Astrocyte (in vitro differentiated cells and primary cell): Measurements from ENCODE around the gene ORAI3. TPM values are rescaled to one million over a fixed set of nuclear protein-coding genes. Genes with fewer than 3 reads are reported as not detected.

Source experiments
- DNase-seq: peaks from one replicate; pipeline ENCODE4 v3.0.0-alpha.2; 2010; ENCODE audit warnings: low read depth
- FAIRE-seq: peaks from 2 replicates; lab custom pipeline; 2011; peaks lifted over from hg19 to GRCh38; lab: Jason Lieb, UNC
- H2AFZ ChIP-seq: 2 replicates; pipeline ENCODE4 v1.6.0; 2012; ENCODE audit warnings: low read depth, low read length, inconsistent platforms
- H3K27ac ChIP-seq: 2 replicates; pipeline ENCODE4 v1.5.1; 2011; ENCODE audit warnings: low read depth, low read length, inconsistent platforms
- H3K27me3 ChIP-seq: 2 replicates; pipeline ENCODE4 v1.6.0; 2011; ENCODE audit warnings: low read length, inconsistent platforms; ENCODE audit not compliant: insufficient read depth
- H3K36me3 ChIP-seq: 2 replicates; pipeline ENCODE4 v1.5.1; 2011; ENCODE audit warnings: low read length, inconsistent platforms; ENCODE audit not compliant: insufficient read depth
- H3K4me1 ChIP-seq: 2 replicates; pipeline ENCODE4 v1.5.1; 2011; ENCODE audit warnings: low read length, inconsistent platforms; ENCODE audit not compliant: insufficient read depth
- H3K4me2 ChIP-seq: 2 replicates; pipeline ENCODE4 v1.6.0; 2012; ENCODE audit warnings: low read length, inconsistent platforms
- H3K4me3 ChIP-seq: 2 replicates; pipeline ENCODE4 v1.5.1; 2011; ENCODE audit warnings: low read depth, mild to moderate bottlenecking, low read length, inconsistent platforms; ENCODE audit not compliant: insufficient read depth
- H3K79me2 ChIP-seq: 2 replicates; pipeline ENCODE4 v1.6.0; 2012; ENCODE audit warnings: mild to moderate bottlenecking, low read length, inconsistent platforms; ENCODE audit not compliant: insufficient read depth
- H3K9ac ChIP-seq: 2 replicates; pipeline ENCODE4 v1.6.0; 2012; ENCODE audit warnings: mild to moderate bottlenecking, low read length, inconsistent platforms
- H3K9me3 ChIP-seq: 2 replicates; pipeline ENCODE4 v1.5.1; 2012; ENCODE audit warnings: low read depth, mild to moderate bottlenecking, low read length, inconsistent platforms; ENCODE audit not compliant: insufficient read depth
- H4K20me1 ChIP-seq: 2 replicates; pipeline ENCODE4 v1.6.0; 2012; ENCODE audit warnings: low read length, inconsistent platforms; ENCODE audit not compliant: insufficient read depth
- H3K27ac Mint-ChIP-seq: one replicate; pipeline ENCODE4 v1.8.0; 2021; ENCODE audit warnings: mild to moderate bottlenecking, mixed read lengths; ENCODE audit not compliant: unreplicated experiment
- H3K27me3 Mint-ChIP-seq: one replicate; pipeline ENCODE4 v1.8.0; 2021; ENCODE audit warnings: low read depth, mixed read lengths; ENCODE audit not compliant: unreplicated experiment
- H3K36me3 Mint-ChIP-seq: one replicate; pipeline ENCODE4 v1.8.0; 2021; ENCODE audit warnings: low read depth, mixed read lengths; ENCODE audit not compliant: unreplicated experiment
- H3K4me1 Mint-ChIP-seq: one replicate; pipeline ENCODE4 v1.8.0; 2021; ENCODE audit warnings: low read depth, mixed read lengths; ENCODE audit not compliant: unreplicated experiment
- H3K4me3 Mint-ChIP-seq: one replicate; pipeline ENCODE4 v1.8.0; 2021; ENCODE audit warnings: mild to moderate bottlenecking, moderate library complexity, mixed read lengths; ENCODE audit not compliant: unreplicated experiment
- H3K9me3 Mint-ChIP-seq: one replicate; pipeline ENCODE4 v1.8.0; 2021; ENCODE audit warnings: mild to moderate bottlenecking, mixed read lengths; ENCODE audit not compliant: unreplicated experiment
- CTCF ChIP-seq: IDR thresholded peaks from 2 replicates; pipeline ENCODE4 v1.5.1; 2011; ENCODE audit warnings: low read depth, mild to moderate bottlenecking, inconsistent platforms, low read length, moderate library complexity; ENCODE audit not compliant: insufficient read depth
- EZH2 ChIP-seq: IDR thresholded peaks from 2 replicates; pipeline ENCODE4 v1.6.1; 2012; ENCODE audit warnings: mild to moderate bottlenecking, low read length, inconsistent platforms; ENCODE audit not compliant: insufficient read depth
- total RNA-seq: library from RNA; stranded (reverse); gene quantifications from 2 replicates; pipeline ENCODE4 v1.2.1, GENCODE V29; 2021

ORAI3 gene
- total RNA-seq, 1 donor from 2014 or later: 21.1 TPM

- H3K27me3 Mint-ChIP-seq: no peaks in the 10 kb centered on the region
- H3K4me3 Mint-ChIP-seq: no peak overlapping the region
- H2AFZ ChIP-seq: no peak overlapping the region
- peaks cover 43% of the 10 kb centered on the region for H3K36me3 ChIP-seq
- TF ChIP-seq CTCF (no peak), EZH2 (no peak)
- H3K9me3 ChIP-seq: no peaks in the 10 kb centered on the region
- H3K9me3 Mint-ChIP-seq: no peaks in the 10 kb centered on the region
- peaks cover 21% of the 10 kb centered on the region for H4K20me1 ChIP-seq
- no peak for DNase-seq
- H3K4me2 ChIP-seq: no peak overlapping the region
- H3K4me1 ChIP-seq: no peaks in the 10 kb centered on the region
- H3K79me2 ChIP-seq: peaks cover 12% of the 10 kb centered on the region
- no peak for FAIRE-seq
- no peak overlapping the region for H3K27ac Mint-ChIP-seq
- H3K27me3 ChIP-seq: no peaks in the 10 kb centered on the region
- H3K4me3 ChIP-seq: no peak overlapping the region
- peaks cover 22% of the 10 kb centered on the region for H3K36me3 Mint-ChIP-seq
- H3K27ac ChIP-seq: no peak overlapping the region
- no peak overlapping the region for H3K9ac ChIP-seq
- H3K4me1 Mint-ChIP-seq: peaks cover 1% of the 10 kb centered on the region
These were observed 15.8 kb downstream of the ORAI3 start for GRCh38 chr16:30964574-30965226.

- H3K27ac ChIP-seq: no peak overlapping the region
- peaks cover 24% of the 10 kb centered on the region for H3K36me3 Mint-ChIP-seq
- H3K36me3 ChIP-seq: peaks cover 41% of the 10 kb centered on the region
- H3K9ac ChIP-seq: no peak overlapping the region
- no peaks in the 10 kb centered on the region for H3K27me3 Mint-ChIP-seq
- no peak for FAIRE-seq
- H2AFZ ChIP-seq: no peak overlapping the region
- TF ChIP-seq CTCF (no peak), EZH2 (no peak)
- H3K9me3 Mint-ChIP-seq: no peaks in the 10 kb centered on the region
- peaks cover 1% of the 10 kb centered on the region for H3K4me1 Mint-ChIP-seq
- H3K4me3 Mint-ChIP-seq: no peak overlapping the region
- H3K79me2 ChIP-seq: peaks cover 4% of the 10 kb centered on the region
- H3K27ac Mint-ChIP-seq: no peak overlapping the region
- no peak overlapping the region for H3K4me3 ChIP-seq
- H4K20me1 ChIP-seq: peaks cover 13% of the 10 kb centered on the region
- no peak overlapping the region for H3K4me2 ChIP-seq
- no peaks in the 10 kb centered on the region for H3K27me3 ChIP-seq
- H3K4me1 ChIP-seq: no peaks in the 10 kb centered on the region
- no peak for DNase-seq
- H3K9me3 ChIP-seq: no peaks in the 10 kb centered on the region
These were observed 16.6 kb downstream of the ORAI3 start for GRCh38 chr16:30965436-30965835.

- DNase-seq (no peak), FAIRE-seq (no peak)
- no peak overlapping the region for H3K4me3 Mint-ChIP-seq
- H3K79me2 ChIP-seq: peaks cover 3% of the 10 kb centered on the region
- peaks cover 13% of the 10 kb centered on the region for H4K20me1 ChIP-seq
- no peaks in the 10 kb centered on the region for H3K27me3 Mint-ChIP-seq
- TF ChIP-seq EZH2 (no peak), CTCF (no peak)
- peaks cover 44% of the 10 kb centered on the region for H3K36me3 ChIP-seq
- H3K9me3 Mint-ChIP-seq: no peaks in the 10 kb centered on the region
- H3K4me2 ChIP-seq: no peak overlapping the region
- no peak overlapping the region for H3K4me3 ChIP-seq
- H2AFZ ChIP-seq: no peak overlapping the region
- peaks cover 29% of the 10 kb centered on the region for H3K36me3 Mint-ChIP-seq
- H3K27ac Mint-ChIP-seq: no peak overlapping the region
- no peak overlapping the region for H3K9ac ChIP-seq
- H3K27me3 ChIP-seq: no peaks in the 10 kb centered on the region
- peaks cover 1% of the 10 kb centered on the region for H3K4me1 Mint-ChIP-seq
- no peaks in the 10 kb centered on the region for H3K4me1 ChIP-seq
- no peaks in the 10 kb centered on the region for H3K9me3 ChIP-seq
- H3K27ac ChIP-seq: no peak overlapping the region
These were observed 17.3 kb downstream of the ORAI3 start for GRCh38 chr16:30966033-30966619.
